Germinal center (tissue), 1 donor: ENCODE measurements around the gene SNX22.

ENCODE experiments used
- DNase-seq: peaks from one replicate; pipeline ENCODE4 v3.0.0; 2012; ENCODE audit warnings: mixed read lengths, low spot score

Gene SNX22

GRCh38 chr15:64156652-64157331 lies 5.3 kb downstream of the SNX22 start:
- DNase-seq = no peak

GRCh38 chr15:64157599-64158125 lies 6.1 kb downstream of the SNX22 start:
- no peak for DNase-seq

- DNase-seq = no peak
Measured at GRCh38 chr15:64158363-64159134, 7.0 kb downstream of the SNX22 start.

DNA sequence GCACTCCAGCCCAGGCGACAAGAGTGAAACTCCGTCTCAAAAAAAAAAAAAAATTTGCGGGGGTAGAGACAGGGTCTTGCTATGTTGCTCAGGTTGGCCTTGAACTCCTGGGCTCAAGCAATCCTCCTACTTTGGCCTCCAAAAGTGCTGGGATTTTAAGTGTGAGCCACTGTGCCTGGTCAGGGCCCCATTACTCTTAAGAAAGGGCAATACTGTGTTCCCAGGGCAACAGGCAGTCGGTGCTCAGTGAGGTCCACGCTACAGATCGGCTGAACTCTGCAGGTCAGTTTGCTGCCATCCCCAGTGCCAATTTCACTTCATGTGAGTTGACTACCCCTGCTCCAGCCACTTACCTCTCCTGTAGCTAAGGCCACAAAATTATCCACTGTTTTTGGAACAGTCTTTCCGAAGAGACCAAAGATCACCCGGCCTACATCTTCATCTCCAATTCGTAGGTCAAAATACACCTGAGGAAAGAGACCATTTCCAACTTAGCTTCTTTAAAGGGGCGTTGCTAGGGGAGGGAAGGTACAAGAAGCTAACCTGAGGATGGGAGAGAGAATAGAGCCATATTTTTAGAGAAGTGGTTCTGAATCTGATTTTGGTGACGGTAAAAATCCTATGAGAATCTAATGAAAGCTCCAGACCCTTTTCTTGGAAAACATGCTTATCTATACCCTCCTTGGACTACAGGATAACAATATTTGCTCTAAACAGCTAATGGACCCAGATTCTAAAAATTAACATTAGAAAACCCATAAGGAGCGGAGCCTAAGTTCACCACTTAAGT lies 10.4 kb downstream of the SNX22 start:
- no peak for DNase-seq

DNA sequence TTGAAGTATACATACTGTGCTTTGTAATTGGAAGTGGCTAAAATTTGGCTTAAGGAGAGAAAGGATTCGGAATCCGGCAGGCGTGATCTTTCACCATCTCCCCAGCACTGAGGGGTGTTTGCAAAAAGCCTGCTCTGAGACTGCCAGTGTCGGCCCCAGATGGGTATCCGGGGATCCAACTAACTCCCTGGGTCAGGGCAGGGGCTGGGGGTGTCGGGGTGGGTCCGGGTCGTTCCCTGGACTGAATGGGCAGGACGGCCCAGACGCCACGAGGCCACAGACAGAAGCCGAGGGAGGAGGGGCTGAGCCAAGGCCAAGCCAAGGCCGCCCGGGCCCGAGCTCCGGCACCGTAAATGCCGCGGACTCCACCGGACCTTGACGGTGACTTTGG lies 10.9 kb downstream of the SNX22 start:
- no peak for DNase-seq

DNA sequence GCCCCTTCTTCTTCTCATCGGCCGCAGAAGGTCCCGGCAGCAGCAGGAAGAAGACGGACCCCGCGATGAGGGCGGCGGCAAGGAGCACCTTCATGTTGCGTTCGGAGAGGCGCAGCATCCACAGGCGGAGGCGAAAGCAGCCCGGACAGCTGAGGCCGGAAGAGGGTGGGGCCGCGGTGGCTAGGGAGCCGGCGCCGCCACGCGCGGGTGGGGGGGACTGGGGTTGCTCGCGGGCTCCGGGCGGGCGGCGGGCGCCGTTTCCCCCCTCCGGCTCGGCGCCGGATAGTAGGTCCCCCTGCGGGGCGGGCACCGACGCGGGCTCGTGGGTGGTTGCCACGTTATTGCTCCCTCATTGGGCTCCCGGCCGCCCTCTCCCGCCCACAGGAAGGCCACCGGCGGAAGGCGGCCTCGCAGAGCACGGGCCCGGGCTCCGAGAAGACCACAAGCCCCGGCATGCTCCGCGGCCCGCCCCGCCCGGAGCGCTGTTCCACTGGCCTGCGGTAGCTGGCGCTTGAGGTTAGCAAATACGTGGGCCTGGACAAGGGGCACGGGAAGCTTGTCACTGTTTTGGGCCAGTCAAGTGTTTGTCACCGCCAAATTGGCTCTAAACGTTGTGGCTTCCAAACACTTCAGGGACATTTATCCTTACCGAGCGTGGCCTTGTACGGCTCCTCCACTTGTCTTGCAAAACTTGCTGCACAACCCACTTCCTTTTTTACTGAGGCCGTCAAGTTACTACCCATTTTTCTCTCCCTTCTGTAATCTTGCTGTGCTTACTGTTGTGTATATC lies 11.5 kb downstream of the SNX22 start, which contains the start of gene PPIB:
Gene PPIB, minus strand, starts transcription at position 154 of the 790 bp plus-strand sequence. Its CDS starts 36 bp downstream, at position 118.
- DNase-seq = peak; percentile 96

- DNase-seq = no peak
Measured at GRCh38 chr15:64163659-64164362, 12.3 kb downstream of the SNX22 start.

DNA sequence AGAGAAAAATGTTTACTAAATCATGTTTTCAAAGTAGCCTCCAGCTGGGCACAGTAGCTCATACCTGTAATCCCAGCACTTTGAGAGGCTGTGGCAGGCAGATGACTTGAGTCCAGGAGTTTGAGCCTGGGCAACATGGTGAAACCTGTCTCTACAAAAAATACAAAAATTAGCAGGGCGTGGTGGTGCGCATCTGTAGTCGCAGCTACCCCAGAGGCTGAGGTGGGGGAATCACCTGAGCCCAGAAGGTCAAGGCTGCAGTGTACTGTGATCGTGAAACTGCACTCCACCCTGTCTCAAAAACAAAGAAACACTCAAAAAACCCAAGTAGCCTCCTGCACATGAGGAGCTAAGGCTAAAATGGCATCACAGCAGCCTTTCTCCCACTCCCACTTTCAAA lies 12.9 kb downstream of the SNX22 start:
- no peak for DNase-seq

DNA sequence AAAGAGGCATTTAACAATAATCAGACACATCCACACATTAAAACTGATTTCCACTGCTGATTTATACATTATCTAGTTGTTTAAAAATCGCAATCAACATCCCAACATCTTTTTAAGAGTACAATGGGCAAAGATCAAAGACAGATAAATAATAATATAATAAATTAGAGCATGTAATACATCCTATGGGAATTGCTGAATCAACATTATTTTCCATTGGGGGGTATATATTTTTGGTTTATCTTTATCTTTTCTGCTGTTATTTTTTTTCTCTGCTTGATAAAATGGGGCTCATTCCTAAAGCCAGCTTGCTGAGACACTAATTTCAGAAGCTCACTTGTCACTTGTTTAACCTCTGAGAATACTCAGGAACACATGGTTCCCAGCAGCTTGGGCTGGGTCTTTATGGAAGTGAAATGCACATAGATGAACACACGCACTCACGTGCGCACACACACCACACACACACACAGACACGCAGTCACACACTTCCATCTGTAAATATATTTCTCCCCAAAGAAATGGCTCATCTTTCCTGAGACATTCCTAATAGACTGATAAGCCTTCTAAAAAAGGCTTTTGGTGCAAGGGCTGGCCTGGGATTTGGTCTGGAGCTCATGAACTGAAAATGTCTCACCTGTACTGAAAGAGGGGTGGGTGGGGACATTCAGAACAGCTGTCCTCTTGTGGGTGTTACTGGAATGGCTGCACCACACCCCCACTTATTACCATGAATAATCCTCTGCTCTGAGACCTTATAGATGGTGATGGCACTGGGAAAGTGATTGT lies 14.8 kb downstream of the SNX22 start:
- DNase-seq = no peak

DNA sequence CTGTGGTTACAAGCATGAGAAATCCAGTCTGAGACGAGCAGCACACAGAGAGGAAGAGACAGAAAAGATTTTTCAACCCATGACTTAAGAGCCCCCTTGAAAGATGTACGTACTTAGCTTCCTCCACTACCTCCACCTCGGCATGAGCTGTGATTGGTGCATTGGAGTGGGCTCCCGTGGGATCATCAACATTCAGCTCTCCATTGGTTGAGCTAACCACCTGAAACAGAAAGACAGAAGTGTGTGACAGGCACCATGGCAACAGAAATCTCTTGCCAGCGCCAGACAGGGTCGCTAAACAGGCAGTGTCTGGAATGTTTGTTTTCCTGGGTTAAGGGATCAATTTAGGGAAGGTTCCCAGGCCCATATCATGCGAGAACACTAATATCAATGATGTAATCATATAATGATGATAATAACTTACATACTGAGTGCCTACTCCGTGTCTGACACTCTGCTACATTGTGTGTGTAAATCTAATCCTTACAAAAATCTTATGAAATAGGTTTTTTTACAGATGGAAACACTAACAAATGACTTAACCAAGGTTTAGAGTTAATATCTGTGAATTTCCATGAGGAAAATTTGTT lies 28.8 kb downstream of the SNX22 start:
- peak; percentile 73 for DNase-seq

DNA sequence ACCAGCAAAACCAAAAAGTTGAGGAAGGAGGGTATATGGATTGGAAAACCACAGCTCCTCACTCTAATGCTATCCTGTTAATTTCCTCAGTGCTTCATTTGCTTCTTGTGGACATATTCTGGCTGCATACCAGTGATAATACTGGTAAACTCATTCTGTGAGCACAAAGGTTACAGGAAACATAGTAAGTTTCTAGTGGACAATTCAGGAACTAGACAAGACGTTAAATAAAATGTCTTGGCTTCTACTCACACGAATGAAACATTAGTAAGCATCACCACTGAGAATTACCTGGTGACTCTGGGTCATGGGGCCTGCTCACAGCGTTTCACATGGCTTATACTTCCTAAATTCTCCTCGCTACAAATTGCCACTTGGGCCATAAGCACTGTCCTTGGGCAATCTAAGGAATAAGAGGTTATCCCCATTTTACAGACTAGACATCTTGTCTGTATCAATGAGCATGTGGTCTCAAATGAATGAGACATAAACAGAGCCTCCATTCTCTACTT lies 31.4 kb downstream of the SNX22 start:
- DNase-seq = no peak

DNA sequence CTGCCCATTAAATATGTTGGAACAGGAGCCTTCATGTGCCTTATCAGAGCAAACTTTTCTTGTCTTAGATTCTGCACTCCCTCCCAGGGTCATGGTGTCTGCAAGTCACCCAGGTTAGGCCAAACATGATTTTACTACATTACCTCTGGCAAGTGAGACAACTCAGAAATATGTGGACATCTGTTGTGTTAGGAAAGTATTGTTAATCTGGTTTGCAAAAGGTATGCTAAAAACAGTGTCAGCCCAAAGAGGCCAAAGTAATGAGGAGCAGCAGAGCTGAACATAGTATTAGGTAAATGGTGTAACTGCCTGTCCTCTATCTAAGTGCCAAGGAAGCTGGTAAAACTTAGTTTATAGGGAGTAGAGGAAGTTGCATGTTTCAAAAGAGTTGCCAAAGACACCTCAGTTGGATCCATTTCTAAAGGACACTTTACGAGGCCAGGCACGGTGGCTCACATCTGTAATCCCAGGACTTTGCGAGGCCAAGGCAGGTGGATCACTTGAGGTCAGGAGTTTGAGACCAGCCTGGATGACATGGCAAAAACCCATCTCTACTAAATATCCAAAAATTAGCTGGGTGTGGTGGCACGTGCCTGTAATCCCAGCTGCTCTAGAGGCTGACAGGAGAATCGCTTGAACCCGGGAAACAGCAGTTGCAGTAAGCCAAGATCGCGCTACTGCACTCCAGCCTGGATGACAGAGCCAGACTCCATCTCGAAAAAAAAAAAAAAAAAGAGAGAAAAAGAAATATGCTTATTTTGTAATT lies 33.8 kb downstream of the SNX22 start:
- DNase-seq = no peak

GRCh38 chr15:64187396-64188191 lies 36.1 kb downstream of the SNX22 start:
- no peak for DNase-seq

DNA sequence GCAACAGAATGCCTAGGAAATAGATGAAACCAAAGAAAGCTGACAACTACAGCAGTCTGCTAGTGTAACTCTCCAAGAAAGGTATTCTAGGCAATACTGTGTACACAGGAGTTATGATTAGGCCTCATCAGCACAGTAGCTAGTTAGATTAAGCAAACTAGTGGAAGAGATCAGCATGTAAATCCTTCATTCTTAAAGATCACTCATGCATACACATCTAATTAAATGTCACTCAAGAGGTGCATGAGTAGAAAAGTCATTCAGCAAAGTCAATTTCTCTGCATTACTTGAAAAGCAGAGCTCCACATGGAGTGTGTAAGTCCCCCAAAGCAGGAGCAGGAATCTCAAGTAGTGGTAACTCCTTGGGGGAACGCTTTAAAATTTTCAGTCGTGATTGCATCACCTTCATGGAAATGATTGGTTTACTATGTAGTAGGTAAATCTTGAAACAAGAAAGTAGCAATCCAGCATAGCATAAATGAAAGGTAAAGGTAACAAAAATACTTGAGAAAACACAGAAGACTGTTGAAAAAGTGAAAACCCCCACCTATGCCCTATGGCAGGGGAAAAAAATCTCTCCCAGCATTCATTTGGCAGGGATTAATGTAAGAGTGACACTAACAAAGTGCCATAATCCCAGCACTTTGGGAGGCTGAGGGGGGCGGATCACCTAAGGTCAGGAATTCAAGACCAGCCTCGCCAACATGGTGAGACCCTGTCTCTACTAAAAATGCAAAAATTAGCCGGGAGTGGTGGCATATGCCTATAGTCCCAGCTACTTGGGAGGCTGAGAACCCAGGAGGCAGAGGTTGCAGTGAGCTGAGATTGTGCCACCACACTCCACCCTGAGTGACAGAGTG lies 40.7 kb downstream of the SNX22 start:
- DNase-seq = no peak

- DNase-seq = no peak
Measured at GRCh38 chr15:64193971-64194370, 42.4 kb downstream of the SNX22 start.

- no peak for DNase-seq
Measured at GRCh38 chr15:64197425-64197824, 45.9 kb downstream of the SNX22 start.

GRCh38 chr15:64205202-64205601 lies 53.7 kb downstream of the SNX22 start:
- no peak for DNase-seq
